ENCODE measurements around the gene TMEM144. TPM values are rescaled to one million over a fixed set of nuclear protein-coding genes. Genes with fewer than 3 reads are reported as not detected.

Gene TMEM144
- total RNA-seq, 3 donors from 2014 or later (not counting 1 experiment from before 2014, with no cell fraction given), result 0.31 to 0.78 TPM; not detected in 1

DNA sequence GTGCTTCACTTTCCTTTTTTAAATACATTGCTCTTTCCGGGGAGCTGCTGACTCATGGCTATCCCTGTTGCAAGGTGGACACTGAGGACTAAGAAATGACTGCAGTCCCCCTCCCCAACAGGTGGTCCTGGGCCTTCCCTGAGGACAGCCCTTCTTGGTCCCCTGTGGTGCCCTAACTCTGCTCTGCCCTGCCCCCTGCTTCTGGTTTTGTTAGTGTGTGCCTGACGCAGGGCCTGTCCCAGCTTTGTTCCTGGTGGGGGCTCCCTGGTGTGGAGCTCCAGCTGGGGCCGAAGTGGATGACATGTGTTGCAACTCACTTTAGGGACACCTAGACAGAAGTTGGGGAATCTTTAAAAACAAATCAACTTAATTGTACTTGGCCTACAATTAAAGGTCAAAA, 81.9 kb downstream of the TMEM144 start:
- Histone ChIP-seq H3K4me1 (ENCODE audit: control insufficient read depth, insufficient read depth, low read length) (no peaks in the 10 kb centered on the region), H3K36me3 (ENCODE audit: control insufficient read depth, insufficient read depth, low read length) (no peaks in the 10 kb centered on the region), H3K27me3 (ENCODE audit: control insufficient read depth, insufficient read depth, low read length) (no peaks in the 10 kb centered on the region), H3K4me3 (ENCODE audit: low read length) (no peak overlapping the region), H3K27ac (ENCODE audit: low read length) (no peak overlapping the region), H3K9me3 (ENCODE audit: control insufficient read depth, insufficient read depth, low read length) (no peaks in the 10 kb centered on the region)
- Mint-ChIP-seq H3K4me1 (no peaks in the 10 kb centered on the region), H3K27ac (no peak overlapping the region), H3K9me3 (peaks cover 0 to 4% of the 10 kb centered on the region in 2 donors), H3K4me3 (no peak overlapping the region), H3K27me3 (ENCODE audit: low read depth in 2 of 2) (no peaks in the 10 kb centered on the region), H3K36me3 (no peaks in the 10 kb centered on the region)
- DNase-seq (no peak), ATAC-seq (no peak)
- WGBS (ENCODE audit: insufficient coverage), result 88% methylated on average over 3 of the region's 3 CpGs
- TF ChIP-seq, protein P1, sequence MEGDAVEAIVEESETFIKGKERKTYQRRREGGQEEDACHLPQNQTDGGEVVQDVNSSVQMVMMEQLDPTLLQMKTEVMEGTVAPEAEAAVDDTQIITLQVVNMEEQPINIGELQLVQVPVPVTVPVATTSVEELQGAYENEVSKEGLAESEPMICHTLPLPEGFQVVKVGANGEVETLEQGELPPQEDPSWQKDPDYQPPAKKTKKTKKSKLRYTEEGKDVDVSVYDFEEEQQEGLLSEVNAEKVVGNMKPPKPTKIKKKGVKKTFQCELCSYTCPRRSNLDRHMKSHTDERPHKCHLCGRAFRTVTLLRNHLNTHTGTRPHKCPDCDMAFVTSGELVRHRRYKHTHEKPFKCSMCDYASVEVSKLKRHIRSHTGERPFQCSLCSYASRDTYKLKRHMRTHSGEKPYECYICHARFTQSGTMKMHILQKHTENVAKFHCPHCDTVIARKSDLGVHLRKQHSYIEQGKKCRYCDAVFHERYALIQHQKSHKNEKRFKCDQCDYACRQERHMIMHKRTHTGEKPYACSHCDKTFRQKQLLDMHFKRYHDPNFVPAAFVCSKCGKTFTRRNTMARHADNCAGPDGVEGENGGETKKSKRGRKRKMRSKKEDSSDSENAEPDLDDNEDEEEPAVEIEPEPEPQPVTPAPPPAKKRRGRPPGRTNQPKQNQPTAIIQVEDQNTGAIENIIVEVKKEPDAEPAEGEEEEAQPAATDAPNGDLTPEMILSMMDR (IDR thresholded peaks at IDR 0.05), result no peak
- intact Hi-C loops (cut with micrococcal nuclease), result no loop called here

DNA sequence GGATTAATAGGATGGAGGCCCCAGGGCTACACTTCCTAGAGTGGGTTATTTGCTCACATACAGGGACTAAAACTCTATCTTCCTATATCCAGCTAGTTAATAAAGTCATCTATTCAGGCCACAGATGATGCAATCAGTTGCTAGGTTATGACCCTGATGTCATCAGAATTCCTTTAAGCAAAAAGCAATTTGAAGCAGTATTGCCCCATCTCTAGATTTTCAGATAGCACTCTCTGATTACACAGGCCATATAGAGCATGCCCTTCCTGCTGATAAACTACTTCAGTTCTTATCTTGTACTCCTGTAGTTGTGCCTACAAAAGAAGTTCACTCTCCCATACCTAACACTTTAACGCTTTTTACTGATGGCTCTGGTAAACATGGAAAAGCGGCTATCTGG, 84.8 kb downstream of the TMEM144 start:
- no peak overlapping the region for H3K4me3 ChIP-seq (ENCODE audit: low read length)
- no peak overlapping the region for H3K27ac ChIP-seq (ENCODE audit: low read length)
- H3K27ac Mint-ChIP-seq, result no peak overlapping the region
- peaks cover 0 to 7% of the 10 kb centered on the region in 2 donors for H3K9me3 Mint-ChIP-seq
- no peaks in the 10 kb centered on the region for H3K27me3 Mint-ChIP-seq (ENCODE audit: low read depth in 2 of 2)
- DNase-seq, result no peak
- no peaks in the 10 kb centered on the region for H3K27me3 ChIP-seq (ENCODE audit: control insufficient read depth, insufficient read depth, low read length)
- no peaks in the 10 kb centered on the region for H3K4me1 Mint-ChIP-seq
- intact Hi-C loops (cut with micrococcal nuclease), result no loop called here
- H3K36me3 ChIP-seq (ENCODE audit: control insufficient read depth, insufficient read depth, low read length), result no peaks in the 10 kb centered on the region
- TF ChIP-seq, protein P1 (IDR thresholded peaks at IDR 0.05), result no peak
- WGBS (ENCODE audit: insufficient coverage), result 98% methylated on average over 2 of the region's 2 CpGs
- H3K4me1 ChIP-seq (ENCODE audit: control insufficient read depth, insufficient read depth, low read length), result no peaks in the 10 kb centered on the region
- H3K4me3 Mint-ChIP-seq, result no peak overlapping the region
- H3K9me3 ChIP-seq (ENCODE audit: control insufficient read depth, insufficient read depth, low read length), result no peaks in the 10 kb centered on the region
- ATAC-seq, result no peak
- H3K36me3 Mint-ChIP-seq, result no peaks in the 10 kb centered on the region

GRCh38 chr4:158297866-158298265, 87.6 kb downstream of the TMEM144 start:
- Histone ChIP-seq H3K36me3 (ENCODE audit: control insufficient read depth, insufficient read depth, low read length) (no peaks in the 10 kb centered on the region), H3K27ac (ENCODE audit: low read length) (no peak overlapping the region), H3K27me3 (ENCODE audit: control insufficient read depth, insufficient read depth, low read length) (no peaks in the 10 kb centered on the region), H3K4me3 (ENCODE audit: low read length) (no peak overlapping the region), H3K4me1 (ENCODE audit: control insufficient read depth, insufficient read depth, low read length) (no peaks in the 10 kb centered on the region), H3K9me3 (ENCODE audit: control insufficient read depth, insufficient read depth, low read length) (no peaks in the 10 kb centered on the region)
- TF ChIP-seq, protein P1 (IDR thresholded peaks at IDR 0.05), result no peak
- Mint-ChIP-seq H3K27ac (no peak overlapping the region), H3K9me3 (peaks cover 6 to 7% of the 10 kb centered on the region in 2 donors), H3K4me1 (no peaks in the 10 kb centered on the region), H3K27me3 (ENCODE audit: low read depth in 2 of 2) (no peaks in the 10 kb centered on the region), H3K4me3 (no peak overlapping the region), H3K36me3 (no peaks in the 10 kb centered on the region)
- DNase-seq, result no peak
- no peak for ATAC-seq
- intact Hi-C loops (cut with micrococcal nuclease), result no loop called here
- WGBS (ENCODE audit: insufficient coverage), result 93% methylated on average over 3 of the region's 3 CpGs

DNA sequence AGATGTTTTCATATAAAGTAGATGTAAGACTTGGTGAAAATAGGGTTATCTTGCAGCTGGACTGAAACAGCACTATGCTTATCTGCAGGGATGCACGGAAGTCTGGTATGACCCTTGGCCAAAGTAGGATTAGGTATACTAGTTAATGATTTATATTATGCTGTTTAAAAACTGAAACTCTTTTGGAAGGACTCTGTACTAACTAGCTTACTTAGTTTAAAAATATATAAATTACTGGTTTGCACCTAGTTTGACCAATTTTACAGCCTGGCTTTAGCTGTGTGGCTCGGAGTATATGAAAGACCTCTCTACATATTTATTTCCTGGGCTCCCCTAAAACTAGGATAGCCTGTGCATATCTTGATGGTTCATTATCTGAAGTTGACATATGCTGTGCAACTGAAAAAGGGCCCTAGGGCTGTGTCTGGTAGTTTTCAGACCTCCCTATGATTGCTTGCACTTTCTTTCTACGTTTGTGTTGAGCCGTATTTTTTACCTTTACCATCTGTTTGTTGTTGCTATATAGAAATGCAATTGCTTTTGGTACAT, 89.2 kb downstream of the TMEM144 start:
- Mint-ChIP-seq H3K4me1 (no peaks in the 10 kb centered on the region), H3K4me3 (no peak overlapping the region), H3K27me3 (ENCODE audit: low read depth in 2 of 2) (no peaks in the 10 kb centered on the region), H3K36me3 (no peaks in the 10 kb centered on the region), H3K27ac (no peak overlapping the region), H3K9me3 (peaks cover 6 to 11% of the 10 kb centered on the region in 2 donors)
- no peaks in the 10 kb centered on the region for H3K36me3 ChIP-seq (ENCODE audit: control insufficient read depth, insufficient read depth, low read length)
- H3K9me3 ChIP-seq (ENCODE audit: control insufficient read depth, insufficient read depth, low read length), result no peaks in the 10 kb centered on the region
- H3K4me3 ChIP-seq (ENCODE audit: low read length), result no peak overlapping the region
- TF ChIP-seq, protein P1 (IDR thresholded peaks at IDR 0.05), result no peak
- ATAC-seq, result no peak
- no peak for DNase-seq
- no peaks in the 10 kb centered on the region for H3K4me1 ChIP-seq (ENCODE audit: control insufficient read depth, insufficient read depth, low read length)
- no peak overlapping the region for H3K27ac ChIP-seq (ENCODE audit: low read length)
- 100% methylated on average over 1 of the region's 4 CpGs for WGBS (ENCODE audit: insufficient coverage)
- no peaks in the 10 kb centered on the region for H3K27me3 ChIP-seq (ENCODE audit: control insufficient read depth, insufficient read depth, low read length)
- intact Hi-C loops (cut with micrococcal nuclease), result no loop called here
